Stimulated activated CD8-positive, alpha-beta memory T cell treated with anti-CD3 and anti-CD28 coated beads, Interleukin-7, amount 100 ng/mL, for 1 hour (primary cell): Measurements from ENCODE around the gene EPB41L5.
A peak's percentile ranks its signal among the peaks of the same experiment; 100 is the strongest.
"Not testable (repeated sequence)": the region's sequence is repeated elsewhere in the genome, so short reads cannot be mapped to it uniquely, and the experiment has no call there.

Source experiments
- DNase-seq, 2 donors: peaks; one replicate each; pipeline ENCODE4 v3.0.0-alpha.2; 2020; ENCODE audit warnings: low read depth in 2 of 2

Gene EPB41L5

DNA sequence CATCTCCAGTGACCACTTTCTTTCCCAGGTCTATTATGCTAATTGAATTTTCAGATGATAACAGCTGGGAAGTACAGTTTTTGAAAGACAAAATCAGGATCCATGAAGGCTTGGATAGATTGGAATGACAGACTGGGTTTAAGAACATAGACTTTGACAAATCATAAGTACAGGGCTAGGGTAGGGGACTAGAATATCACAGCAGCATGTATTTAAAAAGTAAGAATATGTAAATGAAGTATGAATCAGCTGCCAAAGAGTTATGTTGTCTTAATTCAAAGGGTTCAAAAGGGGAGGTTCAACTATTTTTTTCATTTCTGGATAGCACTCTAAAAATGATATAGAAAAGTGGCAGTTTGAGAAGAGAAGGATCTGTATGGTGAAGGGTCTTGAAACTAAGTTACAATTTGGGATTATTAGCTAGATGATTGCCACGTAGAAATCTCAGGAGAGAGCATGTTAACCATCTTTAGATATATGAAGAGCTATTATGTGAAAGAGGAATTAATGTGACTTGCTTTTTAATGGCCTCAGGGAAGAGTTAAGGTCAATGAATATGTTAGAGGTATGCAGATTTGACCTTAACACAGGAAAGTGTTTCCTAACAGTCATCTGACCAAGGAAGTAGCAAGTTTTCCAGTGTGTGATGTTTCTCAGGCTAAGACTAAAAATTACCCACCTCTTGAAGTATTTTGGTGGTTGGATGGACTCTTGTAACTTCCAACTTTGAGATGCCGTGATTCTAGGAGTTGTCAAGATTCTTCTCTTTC lies 128.6 kb downstream of the EPB41L5 start:
- no peak for DNase-seq

DNA sequence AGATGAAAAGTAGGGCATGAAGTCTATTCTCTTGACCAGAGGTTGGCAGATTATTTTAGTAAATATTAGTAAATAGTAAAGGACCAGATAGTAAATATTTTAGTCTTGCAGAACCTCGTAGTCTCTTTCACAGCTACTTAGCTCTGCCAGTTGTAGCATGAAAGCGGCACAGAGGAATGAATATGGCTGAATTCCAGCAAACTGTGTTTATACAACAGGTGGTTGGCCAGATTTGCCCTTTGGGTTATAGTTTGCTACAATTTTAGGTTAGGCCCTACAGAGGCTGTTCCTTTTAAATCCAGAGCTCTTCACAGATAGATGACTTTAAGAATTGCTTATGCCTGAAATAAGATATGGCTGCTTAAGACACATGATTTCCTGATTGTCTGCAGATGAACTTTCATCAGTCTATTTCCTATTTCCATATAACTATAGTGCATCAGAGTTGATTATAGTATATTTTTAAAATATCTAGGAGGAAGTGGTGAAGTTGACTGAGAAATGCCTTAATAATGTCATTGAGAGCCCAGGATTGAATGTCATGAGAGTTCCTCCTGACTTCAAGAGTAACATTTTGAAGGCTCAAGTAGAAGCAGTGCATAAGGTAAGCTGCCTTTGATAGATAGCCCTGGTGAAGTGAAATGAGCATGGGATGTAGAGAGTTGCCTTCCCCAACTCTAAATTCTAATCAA lies 129.8 kb downstream of the EPB41L5 start:
- DNase-seq = no peak

DNA sequence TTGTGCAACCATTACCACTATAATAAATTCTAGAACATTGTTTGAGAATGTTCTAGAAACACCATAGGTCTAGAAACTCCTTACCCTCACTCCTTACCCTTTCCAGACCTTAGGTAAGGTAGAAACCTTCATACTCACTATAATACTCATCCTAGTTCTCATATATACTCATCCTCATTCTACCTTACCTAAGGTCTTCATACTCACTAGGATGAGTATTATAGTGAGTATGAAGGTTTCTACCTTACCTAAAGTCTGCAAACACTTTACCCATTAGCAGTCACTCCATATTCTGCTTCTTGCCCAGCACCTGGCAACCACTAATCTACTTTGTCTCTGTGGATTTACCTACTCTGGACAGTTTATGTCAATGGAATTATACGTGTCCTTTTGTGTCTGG lies 135.4 kb downstream of the EPB41L5 start:
- no peak for DNase-seq

DNA sequence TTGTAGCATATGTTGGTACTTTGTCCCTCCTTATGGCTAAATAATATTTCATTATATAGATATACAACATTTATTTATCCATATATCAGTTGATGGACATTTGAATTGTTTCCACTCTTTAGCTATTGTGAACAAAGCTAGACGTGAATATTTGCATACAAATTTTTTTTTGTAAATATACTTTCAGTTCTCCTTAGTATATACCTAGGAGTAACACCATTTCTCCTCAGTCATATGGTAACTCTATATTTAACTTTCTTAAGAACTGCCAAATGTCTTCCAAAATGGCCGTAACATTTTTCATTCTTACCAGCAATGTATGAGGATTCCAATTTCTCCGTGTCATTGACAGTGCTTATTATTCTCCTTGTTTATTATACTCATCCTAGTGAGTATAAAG lies 135.8 kb downstream of the EPB41L5 start:
- DNase-seq = no peak

DNA sequence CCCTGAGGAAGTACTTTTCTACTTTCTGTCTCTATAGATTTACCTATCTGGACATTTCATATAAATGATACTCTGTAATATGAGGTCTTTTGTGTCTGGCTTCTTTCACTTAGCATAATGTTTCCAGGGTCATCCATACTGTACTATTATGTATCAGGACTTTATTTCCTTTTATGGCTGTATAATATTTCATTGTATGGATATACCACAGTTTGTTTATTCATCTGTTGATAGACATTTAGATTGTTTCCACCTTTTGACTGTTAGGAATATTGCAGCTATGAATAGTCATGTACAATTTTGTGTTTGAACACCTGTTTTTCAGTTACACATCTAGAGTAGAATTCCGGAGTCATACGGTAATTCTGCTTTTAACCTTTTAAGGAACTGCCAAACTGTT lies 136.5 kb downstream of the EPB41L5 start:
- DNase-seq = no peak

DNA sequence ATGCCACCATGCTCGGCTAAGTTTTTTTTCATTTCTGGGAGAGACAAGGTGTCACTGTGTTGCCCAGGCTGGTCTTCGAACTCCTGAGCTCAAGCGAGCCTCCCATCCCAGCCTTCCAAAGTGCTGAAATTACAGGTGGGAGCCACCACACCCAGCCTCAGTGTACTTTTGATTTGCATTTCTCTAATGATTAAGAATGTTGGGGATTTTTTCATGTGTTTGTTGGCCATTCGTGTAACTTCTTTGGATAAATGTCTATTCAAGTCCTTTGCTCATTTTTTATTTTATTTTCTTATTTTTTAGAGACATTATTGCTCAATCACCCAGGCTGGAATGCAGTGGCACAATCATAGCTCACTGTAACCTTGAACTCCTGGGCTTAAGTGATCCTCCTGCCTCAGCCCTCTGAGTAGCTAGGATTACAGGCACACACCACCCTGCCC lies 137.2 kb downstream of the EPB41L5 start:
- DNase-seq = no peak

DNA sequence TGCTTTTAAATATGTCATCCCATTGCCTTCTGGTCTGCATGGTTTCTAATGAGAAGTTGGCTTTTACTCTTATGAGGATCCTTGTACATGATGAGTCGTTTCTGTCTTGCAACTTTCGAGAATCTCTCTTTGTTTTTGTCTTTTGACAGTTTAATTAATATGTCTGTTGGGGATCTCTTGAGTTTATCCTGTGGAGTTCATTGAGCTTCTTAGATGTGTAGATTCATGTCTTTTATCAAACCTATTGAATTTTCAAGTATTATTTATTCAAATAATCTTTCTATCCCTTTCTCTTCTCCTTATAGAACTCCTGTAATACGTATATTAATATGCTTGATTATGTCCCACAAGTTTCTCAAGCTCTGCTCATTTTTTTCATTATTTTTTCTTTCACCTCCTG lies 142.4 kb downstream of the EPB41L5 start:
- no peak for DNase-seq

DNA sequence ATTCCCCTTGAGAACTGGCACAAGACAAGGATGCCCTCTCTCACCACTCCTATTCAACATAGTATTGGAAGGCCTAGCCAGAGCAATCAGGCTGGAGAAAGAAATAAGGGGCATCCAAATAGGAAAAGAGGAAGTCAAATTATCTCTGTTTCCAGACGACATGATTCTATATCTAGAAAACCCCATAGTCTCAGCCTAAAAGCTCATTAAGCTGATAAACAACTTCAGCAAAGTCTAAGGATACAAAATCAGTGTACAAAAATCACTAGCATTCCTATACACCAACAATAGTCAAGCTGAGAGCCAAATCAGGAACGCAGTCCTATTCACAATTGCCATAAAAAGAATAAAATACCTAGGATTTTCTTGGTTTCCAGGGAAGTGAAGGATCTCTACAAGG lies 145.8 kb downstream of the EPB41L5 start:
- DNase-seq = not testable (repeated sequence)

DNA sequence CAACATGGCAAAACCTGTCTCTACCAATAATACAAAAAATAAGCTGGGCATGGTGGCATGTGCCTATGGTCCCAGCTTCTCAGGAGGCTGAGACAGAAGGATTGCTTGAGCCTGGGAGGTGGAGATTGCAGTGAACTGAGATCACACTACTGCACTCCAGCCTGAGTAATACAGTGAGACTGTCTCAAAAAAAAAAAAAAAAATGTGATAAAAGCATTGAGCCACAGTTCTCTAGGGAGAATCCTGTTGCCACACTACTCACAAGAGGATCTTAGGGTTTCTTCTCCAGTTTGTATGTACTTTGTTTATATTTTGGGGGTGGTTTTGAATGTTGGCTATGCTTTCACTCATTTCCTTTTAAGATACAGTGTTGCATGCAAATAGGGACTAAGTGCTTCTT lies 148.3 kb downstream of the EPB41L5 start:
- no peak for DNase-seq

DNA sequence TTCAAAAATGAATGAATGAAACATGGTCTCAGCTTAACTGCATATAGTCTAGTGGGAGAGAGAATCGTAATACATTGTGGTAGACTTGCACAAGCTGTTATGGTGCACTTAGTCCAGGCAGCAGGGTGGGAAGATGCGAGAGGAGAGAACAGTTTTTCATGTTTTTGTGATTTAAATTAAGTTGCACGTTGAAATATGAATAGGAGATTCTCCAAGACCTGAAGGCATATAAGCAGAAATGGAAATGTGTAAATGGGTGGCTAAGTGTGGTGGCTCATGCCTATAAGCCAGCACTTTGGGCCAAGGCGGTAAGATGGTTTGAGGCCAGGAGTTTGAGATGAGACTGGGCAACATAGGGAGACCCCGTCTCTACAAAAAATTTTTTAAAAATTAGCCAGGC lies 149.8 kb downstream of the EPB41L5 start:
- no peak for DNase-seq

DNA sequence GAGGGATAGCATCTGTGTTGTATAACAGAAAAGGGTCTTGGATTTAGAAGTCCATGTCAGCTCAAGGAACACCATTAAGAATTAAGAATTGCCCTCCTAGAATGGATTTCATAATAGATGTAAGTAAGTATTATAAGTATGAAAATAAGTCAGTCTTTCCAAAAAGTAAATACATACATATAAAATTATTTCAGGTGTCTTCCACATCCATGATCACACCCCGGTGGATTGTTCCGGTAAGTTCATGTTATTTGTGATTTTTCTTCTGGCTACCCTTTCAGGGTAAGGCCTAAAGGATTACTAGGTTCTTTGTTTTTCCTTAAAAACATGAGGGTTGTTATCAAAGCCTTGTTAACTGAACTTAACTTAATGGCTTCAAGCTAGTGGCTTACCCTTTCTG lies 154.4 kb downstream of the EPB41L5 start:
- DNase-seq = no peak

DNA sequence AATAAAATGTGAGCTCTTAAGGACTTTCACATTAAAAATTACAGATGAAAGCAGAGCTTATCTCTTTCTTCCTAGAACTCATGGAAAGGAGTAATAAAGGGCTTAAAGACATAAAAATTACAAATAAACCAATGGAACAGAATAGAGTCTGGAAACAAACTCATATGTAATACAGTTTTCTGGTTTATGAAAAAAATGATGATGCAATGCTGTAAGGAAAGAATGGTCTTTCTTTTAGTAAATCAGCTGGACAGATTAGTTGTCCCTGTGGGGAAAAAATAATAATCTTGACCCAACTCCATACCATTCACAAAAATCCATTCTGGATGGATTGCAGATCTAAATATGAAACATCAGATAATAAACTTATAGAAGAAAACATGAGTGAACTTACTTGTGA lies 156.1 kb downstream of the EPB41L5 start:
- DNase-seq = no peak

DNA sequence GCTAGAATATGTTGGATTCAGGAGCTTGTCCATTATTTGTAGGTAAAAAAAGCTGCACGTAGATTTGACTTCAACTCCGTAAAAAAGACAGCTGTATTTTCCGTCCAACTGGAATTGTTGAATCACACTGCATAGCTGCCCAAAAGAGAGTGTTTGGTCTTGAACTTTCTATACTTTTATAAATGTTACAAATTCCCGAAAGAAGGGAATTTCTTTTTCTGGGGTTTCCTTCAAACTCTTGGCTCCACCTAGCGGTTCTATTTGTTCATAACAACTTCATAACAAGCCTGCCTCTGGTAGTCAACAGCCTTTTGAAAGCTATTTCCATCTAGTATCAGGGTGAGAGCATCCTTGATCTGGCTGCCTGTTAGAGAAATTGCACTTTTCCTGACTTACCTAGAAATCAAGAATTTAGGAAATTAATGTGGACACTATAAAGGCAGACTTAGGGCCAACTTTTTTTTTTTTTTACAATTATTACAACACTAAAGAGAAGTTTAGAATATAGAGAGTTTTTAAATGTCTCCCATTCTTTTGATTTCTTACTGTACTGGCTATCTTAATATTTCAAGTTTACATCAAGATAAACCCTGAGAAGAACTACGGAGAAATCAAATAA lies 162.2 kb downstream of the EPB41L5 start:
- DNase-seq = no peak

DNA sequence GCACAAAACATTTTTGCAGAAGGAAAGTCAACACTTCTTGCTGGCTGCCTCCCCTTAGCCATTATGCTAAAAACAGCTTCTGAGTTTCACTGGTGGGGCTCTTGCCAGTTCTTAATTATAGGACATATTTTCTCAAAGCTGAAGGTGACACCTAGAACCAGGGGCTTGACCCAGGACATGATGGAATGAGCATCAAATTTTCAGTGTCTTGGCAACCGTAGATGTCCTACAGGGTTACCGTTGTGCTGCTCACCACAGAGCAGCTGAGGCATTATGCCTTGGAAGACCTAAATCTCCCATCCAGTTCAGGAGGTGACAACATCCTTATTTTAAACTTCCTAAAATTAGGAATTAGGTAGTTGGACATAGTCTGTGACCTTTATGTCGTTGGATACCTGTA lies 163.6 kb downstream of the EPB41L5 start:
- no peak for DNase-seq

DNA sequence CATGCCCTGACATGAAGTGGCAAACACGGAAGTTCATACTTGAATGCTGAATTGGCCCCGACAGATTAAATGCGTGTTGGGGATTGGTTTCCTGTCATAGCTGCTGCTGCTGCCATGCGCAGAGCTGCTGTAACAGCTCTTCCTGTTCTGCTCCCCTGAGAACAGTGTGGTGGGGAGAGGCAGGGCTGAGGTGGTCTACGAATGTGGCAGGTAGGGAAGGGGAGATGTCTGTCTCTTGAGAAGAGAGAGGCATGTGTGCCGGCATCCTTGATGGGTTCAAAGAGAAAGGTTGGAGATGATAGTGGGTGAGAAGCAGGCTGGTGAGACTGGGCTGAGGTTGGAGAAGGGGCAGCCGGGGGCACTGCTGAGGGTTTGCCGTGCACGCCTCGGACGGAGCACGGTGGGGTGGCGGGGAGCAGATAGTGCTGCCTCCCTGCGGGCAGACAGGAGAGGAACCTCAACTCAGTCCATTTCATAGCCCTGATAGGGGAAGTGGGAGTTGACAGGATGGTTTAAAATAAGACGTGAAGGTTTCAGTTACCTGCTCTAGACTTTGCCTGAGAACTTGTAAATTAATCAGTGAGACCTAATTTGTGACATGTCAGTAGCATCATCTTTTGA lies 164.2 kb downstream of the EPB41L5 start:
- peak; percentile 51 to 54 for DNase-seq

DNA sequence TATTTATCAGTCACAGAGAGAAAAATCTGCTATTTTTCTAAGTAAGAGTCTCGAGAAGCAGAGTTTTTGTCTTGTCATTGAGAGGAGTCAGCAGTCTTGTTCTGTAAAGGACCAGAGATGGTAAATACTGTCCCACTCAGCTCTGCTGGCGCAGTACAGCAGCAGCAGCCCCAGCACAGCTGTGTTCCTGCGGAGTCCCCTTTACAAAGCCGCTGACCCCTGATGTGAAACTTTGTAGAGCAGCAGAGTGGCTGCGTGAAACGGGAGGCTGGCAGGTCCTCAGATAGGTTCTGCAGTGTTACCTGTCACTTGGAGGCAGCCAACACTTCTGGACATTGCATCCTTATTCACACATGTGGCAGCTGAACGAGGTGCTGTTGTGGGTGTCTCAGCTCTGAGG lies 165.1 kb downstream of the EPB41L5 start:
- no peak for DNase-seq

DNA sequence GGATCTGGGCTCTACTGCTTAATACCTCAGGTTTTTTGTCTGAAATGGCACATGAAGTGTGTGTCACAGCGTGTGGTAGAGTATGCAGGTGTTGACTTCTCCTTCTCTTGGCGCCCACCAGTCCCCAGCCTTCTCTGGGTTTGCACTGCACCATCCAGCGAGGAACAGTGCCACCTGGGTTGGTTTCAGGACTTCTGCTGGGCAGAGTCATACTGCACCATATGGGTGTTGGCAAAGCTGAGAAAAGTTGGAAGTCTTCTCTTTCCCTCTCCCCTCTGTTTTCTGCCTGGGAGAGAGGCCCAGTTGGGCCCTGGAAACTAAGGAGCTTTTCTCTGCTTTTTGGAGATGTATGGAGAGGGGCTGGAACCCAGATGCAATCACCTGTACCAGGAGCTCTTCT lies 166.5 kb downstream of the EPB41L5 start:
- no peak for DNase-seq

DNA sequence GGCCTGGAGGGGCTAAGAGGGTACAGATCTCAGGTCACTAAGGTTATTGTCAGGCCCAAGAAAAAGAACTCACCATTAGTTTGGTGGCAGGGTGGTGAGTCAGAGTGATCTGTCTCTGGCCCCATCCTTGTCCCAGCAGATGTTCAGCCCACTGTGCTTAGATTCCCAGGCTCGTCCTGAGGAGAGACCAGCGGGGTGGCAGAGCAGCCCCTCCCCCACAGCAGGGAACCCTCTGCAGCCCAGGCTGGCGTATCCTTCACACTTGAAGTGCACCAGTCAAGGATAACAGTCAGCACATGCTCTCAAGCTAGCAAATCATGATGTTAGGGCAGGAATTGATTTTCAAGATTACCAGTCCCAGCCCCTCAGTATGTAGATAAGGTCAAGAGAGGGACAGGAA lies 167.2 kb downstream of the EPB41L5 start:
- DNase-seq = no peak

DNA sequence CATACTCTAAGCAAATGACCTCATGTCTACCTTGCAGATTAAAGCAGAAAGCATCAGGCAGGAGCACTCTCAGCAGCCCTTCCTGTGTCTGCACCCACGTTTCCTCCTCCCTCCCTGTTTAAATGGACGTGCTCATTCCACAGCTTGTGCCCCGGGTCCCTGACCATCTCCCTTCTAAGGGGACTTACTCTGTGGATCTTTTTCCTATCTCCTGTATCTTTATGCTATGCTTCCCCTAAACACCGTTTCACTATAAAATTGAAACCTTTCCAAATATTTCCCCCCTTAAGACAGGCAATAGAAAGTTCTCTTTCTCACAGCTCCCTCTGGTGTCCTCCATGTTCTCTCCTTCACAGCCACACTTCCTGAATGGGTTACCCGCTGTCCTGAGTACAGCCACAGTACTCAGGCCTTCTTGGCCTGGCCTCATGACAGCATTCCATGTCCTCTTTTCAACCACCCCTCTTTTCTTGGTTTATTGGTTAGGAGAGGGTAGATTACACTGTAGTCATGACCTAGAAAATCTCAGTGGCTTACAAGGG lies 169.2 kb downstream of the EPB41L5 start:
- no peak for DNase-seq

DNA sequence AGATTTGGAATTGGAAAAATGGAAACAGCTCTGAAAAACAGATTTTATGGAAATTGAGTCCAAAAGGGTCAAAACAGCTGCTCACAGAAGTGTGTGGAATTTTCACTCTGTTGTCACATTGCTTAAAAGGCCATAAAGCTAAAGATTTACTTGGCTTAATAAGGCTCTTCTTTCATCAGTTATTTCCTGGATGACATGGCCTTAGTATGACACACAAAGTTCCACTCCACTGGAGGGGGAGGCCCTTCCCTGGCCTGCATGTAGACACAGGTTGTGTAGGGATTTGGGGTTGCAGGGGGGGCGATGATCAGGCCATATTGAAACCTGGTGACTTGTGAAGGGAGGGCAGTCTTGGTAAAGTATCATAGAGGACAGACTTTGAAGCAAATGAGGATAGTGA lies 176.3 kb downstream of the EPB41L5 start:
- DNase-seq = no peak

DNA sequence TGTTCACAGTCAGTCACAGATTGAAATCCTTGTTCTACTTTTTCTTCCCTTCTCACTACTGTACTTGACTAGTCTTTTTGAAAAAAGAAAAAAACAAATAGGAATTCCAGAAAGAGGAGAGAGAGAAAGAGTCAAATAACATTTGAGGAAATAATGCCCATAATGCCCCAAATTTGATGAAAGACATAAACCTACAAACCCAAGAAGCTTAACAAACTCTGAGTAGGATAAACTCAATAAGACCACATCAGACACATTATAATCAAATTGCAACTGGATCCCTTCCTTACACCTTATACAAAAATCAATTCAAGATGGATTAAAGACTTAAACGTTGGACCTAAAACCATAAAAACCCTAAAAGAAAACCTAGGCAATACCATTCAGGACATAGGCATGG lies 179.4 kb downstream of the EPB41L5 start:
- DNase-seq = no peak

DNA sequence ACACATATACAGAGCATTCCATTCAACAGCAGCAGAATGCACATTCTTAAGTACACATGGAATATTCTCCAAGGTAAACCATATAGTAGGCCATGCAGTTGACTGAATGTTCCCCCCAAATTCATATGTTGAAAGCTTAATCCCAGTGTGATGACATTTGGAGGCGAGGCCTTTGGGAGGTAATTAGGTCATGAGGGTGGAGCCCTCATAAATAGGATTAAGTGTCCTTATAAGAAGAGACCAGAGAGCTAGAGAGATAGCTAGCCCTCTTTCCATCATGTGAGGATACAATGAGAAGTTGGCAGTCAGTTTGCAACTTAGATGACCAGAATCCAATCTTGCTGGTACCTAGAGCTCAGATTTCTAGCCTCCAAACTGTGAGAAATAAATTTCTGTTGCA lies 182.7 kb downstream of the EPB41L5 start:
- DNase-seq = no peak
